ENCODE data around the gene PLAA. TPM values are rescaled to one million over a fixed set of nuclear protein-coding genes. Genes with fewer than 3 reads are reported as not detected.
A peak's percentile ranks its signal among the peaks of the same experiment; 100 is the strongest.

Gene PLAA
- total RNA-seq (2014; rRNA removed; shearing (Covaris generic)): 19.3 and 22.7 TPM in 2 replicates

DNA sequence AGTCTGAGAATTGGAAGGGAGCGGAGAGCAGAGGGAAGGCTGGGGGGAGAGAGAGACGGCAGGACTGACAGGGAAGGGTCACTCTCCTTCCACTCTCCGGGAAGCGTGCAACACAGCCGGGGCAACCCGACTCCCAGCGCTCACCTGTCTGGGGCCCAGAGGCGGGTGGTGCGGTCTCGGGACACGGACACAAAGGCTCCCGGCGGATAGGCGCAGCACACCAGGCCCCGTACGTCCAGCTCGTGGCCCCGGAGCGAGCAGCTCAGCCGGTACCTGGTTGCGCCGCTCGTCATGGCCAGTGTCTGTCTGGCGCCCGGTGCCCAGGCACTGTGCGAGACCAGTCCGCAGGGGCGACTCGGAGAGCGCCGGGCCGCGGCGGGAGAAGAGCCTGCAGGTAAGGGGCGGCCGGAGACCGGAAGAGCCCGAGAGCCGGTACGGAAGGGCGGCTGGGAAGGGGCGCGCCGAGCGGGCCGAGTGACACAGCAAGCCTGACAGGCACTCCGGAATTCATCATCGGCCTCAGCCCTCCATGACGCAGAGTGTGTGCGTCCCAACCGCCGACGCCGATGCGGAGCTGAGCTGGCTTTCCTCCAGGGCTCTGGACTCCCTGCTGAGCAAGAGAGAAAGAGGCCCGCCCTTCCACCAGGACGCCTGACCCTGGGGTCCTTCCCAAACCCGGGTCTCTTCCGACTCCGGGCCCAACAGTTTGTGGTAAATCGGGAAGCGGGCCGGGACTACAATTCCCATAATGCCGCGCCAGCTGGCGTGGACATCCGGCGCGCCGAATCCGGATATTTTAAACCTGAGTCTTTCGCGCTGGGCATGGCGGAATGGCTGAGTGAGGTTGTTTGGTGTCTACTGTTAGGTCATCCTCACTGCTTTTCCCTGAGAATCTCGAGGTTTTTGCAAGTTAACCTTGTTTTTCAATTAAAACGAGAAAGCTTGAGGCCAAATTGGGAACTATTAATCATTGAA lies at the start of gene PLAA:
PLAA (minus strand) TSS at position 490 of the 975 bp plus-strand sequence; CDS start at position 293, 197 bp downstream.
- no peaks in the 10 kb centered on the region for H3K27me3 ChIP-seq (replicated peaks)
- H3K9me3 ChIP-seq (replicated peaks): no peaks in the 10 kb centered on the region
- peak; percentile 78 to 91 for DNase-seq (ENCODE audit: low read depth in 1 of 2, low spot score in 2 of 2)
- peaks cover 6% of the 10 kb centered on the region for H3K4me1 ChIP-seq (replicated peaks)
- H3K4me3 ChIP-seq: peak within 1 kb of the TSS; percentile 96
- peak within 1 kb of the TSS; percentile 100 for H3K27ac ChIP-seq
- H3K36me3 ChIP-seq: peaks cover 8% of the 10 kb centered on the region

DNA sequence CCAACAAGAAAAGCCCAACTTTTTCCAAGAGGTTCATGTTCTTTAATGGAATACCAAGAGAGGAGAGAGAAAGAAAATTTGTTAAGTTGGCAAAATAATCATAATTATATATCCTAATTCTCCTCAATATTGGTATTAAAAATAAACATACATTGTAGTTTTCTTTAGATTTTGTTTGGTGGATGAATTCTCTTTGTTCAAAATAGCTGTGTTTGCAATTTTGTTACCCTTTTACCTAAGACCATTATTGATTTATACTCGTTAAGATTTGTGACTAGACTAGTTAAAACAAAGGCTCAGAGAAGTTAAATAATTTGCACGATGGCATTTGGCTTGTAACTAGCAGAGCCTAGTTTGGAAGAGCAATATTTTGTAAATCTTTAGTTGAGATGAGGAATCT lies 48.8 kb upstream of the PLAA start:
- Histone ChIP-seq H3K27me3 (replicated peaks) (no peaks in the 10 kb centered on the region), H3K4me3 (no peak overlapping the region)

DNA sequence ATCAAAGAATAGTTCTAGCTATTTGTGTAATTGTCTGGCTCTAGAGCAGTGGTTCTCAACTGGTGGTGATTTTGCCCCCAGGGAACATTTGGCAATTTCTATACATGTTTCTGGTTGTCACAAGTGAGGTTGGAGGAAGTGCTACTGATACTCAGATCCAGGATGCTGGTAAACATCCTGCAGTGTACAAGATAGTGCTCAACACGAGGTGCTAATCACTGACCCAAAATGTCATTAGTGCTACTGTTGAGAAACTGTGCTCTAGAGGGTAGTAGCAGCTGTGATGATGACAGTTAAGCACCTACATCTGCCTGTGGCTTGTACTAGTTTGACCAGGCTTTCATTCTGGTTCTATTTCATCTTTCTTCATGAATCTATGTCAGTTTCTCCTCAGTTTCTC lies 36.3 kb upstream of the PLAA start:
- Histone ChIP-seq H3K4me3 (no peak overlapping the region), H3K36me3 (no peaks in the 10 kb centered on the region), H3K27me3 (replicated peaks) (no peaks in the 10 kb centered on the region), H3K4me1 (replicated peaks) (no peaks in the 10 kb centered on the region), H3K9me3 (replicated peaks) (no peaks in the 10 kb centered on the region), H3K27ac (no peak overlapping the region)
- no peak for DNase-seq (ENCODE audit: low read depth in 1 of 2, low spot score in 2 of 2)

More for the DNA sequence above, 48.8 kb upstream of the PLAA start:
- no peaks in the 10 kb centered on the region for H3K9me3 ChIP-seq (replicated peaks)
- H3K36me3 ChIP-seq: no peaks in the 10 kb centered on the region
- H3K27ac ChIP-seq: no peak overlapping the region
- no peaks in the 10 kb centered on the region for H3K4me1 ChIP-seq (replicated peaks)
- no peak for DNase-seq (ENCODE audit: low read depth in 1 of 2, low spot score in 2 of 2)

DNA sequence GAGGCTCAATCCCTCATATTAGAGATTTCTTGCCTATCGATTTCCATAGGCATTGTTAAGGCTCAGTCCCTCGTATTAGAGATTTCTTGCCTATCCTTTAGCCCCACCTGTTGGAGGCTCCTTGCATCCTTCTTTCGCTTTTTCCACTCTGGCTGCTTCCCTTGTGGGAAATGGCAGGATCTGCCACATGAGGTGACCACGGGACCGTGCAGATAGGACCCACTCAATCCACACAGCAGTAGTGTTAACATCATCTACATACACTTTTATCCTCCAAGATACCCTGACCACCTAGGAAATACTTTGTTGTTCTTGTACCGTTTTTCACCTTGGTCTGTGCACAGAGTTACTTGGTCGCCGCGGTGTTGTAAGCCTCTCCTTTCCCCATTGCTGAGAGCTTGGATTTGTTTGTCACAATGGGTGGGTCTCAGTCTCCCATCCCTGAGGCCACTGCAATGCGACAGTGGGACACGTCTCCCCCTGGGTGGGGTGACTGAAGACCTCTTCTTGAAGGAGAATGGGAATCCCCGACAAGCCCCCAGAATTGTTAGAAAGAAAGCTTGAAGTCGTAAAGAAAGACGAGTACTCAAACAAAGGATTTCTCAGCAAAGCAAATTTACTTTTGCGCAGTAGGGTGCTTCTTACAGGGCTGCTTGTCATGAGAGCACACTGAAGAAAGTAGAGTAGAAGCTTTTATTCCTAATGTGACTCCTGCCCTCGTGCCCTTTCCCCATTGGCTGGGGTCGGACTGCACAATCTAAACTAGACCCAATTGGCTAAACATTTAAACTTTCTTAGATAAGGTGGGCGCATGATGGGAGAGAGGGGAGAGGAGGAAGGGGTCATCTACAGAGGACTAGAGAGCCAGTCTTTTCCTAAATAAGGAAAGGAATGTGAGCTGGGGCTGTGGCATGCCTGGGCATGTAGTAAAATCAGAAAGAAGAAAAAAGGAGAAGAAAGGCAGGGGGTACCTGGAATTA lies 29.0 kb upstream of the PLAA start:
- peak in 1 of 2 experiments; percentile 7 for DNase-seq (ENCODE audit: low read depth in 1 of 2, low spot score in 2 of 2)
- Histone ChIP-seq H3K36me3 (no peaks in the 10 kb centered on the region), H3K9me3 (replicated peaks) (no peaks in the 10 kb centered on the region), H3K4me1 (replicated peaks) (no peaks in the 10 kb centered on the region), H3K27me3 (replicated peaks) (no peaks in the 10 kb centered on the region), H3K27ac (no peak overlapping the region), H3K4me3 (no peak overlapping the region)

DNA sequence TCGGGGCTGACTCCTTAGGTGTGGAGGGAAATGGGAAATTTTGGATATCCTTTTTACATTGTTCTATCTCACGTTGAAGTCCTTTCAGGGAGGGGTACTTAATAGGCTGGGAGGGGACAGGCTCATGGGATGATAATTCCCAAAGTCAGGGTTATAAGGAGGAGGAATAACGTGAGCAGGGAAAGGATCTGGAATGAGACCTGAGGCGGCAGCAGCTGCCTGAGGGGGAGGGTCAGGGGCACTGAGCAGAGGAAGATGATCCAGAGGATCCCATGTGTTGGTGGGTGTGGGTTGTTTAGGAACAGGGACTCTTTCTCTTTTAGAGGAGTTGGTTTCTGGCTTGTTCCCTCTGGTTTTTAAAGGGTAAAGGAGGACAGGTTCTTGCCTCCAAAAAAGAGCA lies 27.9 kb upstream of the PLAA start:
- H3K27ac ChIP-seq: no peak overlapping the region
- H3K36me3 ChIP-seq: no peaks in the 10 kb centered on the region
- H3K27me3 ChIP-seq (replicated peaks): no peaks in the 10 kb centered on the region
- no peak overlapping the region for H3K4me3 ChIP-seq
- H3K4me1 ChIP-seq (replicated peaks): no peaks in the 10 kb centered on the region
- no peaks in the 10 kb centered on the region for H3K9me3 ChIP-seq (replicated peaks)
- no peak for DNase-seq (ENCODE audit: low read depth in 1 of 2, low spot score in 2 of 2)

DNA sequence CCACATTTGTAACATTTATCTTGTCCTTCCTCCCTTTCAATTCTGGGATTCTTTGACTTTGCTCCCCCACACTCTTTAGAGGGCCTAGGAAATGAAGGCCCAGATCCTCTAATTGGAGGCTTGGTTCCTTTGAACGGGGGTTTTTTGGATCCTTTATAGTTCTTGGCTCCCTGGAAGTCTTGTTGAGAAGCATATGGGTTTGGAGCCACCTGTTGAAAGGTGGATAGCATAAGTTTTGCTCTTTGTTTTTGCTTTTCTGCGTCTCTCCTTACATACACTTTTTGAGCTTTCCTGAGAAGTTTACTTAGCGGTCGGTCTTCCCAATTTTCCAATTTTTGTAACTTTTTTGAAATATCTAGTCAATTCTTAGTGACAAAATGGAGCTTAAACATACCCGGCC lies 26.9 kb upstream of the PLAA start:
- no peak overlapping the region for H3K4me3 ChIP-seq

DNA sequence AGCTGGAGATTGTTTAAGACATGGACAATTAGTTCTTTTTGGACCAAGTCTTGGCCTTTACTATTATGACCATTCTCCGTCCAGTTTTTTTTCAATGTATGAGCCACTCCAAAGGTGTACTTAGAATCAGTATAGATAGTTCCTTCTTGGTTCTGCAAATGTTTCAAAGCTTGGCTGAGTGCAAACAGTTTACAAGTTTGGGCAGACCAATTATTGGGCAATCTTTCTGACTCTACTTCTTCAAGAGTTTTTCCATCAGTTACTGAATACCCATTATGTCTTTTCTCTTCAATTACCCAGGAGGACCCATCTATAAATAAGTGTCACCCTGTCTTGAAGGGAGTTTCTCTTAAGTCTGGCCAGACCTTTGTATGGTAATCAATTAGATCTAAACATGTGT lies 24.7 kb upstream of the PLAA start:
- Histone ChIP-seq H3K27me3 (replicated peaks) (no peaks in the 10 kb centered on the region), H3K9me3 (replicated peaks) (no peaks in the 10 kb centered on the region), H3K36me3 (no peaks in the 10 kb centered on the region), H3K4me1 (replicated peaks) (no peaks in the 10 kb centered on the region), H3K27ac (no peak overlapping the region), H3K4me3 (no peak overlapping the region)
- DNase-seq (ENCODE audit: low read depth in 1 of 2, low spot score in 2 of 2): no peak

More for the DNA sequence above, 26.9 kb upstream of the PLAA start:
- Histone ChIP-seq H3K4me1 (replicated peaks) (no peaks in the 10 kb centered on the region), H3K27ac (no peak overlapping the region), H3K27me3 (replicated peaks) (no peaks in the 10 kb centered on the region), H3K36me3 (no peaks in the 10 kb centered on the region), H3K9me3 (replicated peaks) (no peaks in the 10 kb centered on the region)
- DNase-seq (ENCODE audit: low read depth in 1 of 2, low spot score in 2 of 2): no peak

DNA sequence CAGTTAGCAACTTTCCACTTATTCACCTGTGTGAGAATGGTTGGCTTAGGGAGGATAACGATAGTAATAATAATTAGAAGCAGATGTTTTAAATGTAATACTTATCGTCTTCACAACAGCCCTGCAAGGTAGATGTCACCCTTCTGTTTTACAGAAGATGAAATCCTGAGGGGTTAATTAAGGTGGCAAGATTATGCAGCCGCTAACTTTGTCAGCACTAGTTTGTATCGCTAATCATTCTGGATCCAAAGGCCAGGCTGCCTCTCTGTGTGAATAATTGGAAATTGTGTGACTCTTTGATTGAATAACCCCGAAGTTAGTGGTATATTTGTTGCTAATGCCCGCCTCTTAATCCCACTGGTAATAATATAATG lies 9.8 kb upstream of the PLAA start:
- no peaks in the 10 kb centered on the region for H3K9me3 ChIP-seq (replicated peaks)
- H3K27me3 ChIP-seq (replicated peaks): no peaks in the 10 kb centered on the region
- H3K4me1 ChIP-seq (replicated peaks): peaks cover 9% of the 10 kb centered on the region; the same call in 1 of the 2 replicates
- no peaks in the 10 kb centered on the region for H3K36me3 ChIP-seq
- H3K27ac ChIP-seq: peak overlapping the region; percentile 84
- no peak for DNase-seq (ENCODE audit: low read depth in 1 of 2, low spot score in 2 of 2)
- H3K4me3 ChIP-seq: peak overlapping the region; percentile 50

DNA sequence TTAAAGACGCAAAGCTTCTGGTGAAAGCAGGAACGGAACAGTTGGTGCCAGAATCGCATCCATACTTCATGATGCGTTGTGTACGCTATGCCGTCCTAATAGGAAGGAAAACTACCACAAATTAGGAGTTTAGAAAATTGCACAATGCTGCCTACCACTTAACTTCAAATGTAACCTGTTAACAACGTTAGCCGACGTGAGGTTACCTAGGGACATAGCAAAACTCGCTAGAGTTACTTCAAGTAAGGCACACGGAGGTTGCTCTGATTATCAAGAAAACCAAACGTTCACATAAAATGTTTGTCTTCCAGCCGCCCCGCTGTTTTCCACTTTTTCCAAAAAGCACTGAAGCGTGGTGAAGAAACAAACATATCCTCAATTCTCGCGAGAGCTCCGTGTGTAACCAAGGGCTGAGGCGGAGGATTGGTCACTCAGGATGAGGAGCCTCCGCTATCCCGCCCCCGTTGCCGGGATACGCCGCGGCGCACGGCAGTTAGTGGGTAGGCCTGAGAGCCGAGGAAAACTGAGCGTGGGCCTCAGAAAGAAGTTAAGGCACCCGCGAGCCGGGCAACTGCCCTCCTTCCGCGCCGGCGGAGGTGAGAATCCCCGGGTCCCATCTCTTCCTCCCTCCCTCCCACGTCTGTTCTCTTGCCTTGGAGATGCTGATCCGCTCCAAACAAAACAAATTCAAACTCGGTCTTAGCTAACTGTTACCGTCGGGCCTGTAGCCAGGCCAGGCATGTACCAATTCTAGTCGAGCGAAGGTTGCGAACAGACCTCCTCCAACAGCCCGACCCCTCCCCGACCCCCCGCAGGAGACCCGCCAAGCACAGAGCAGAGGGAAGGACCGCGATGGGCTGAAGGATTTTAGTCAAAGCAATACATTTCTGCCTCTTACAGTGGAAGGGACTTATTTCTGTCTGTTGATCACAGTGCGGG lies 9.1 kb upstream of the PLAA start, which contains the start of gene IFT74:
IFT74 (plus strand) TSS at position 492 of the 939 bp plus-strand sequence. CDS start 5,556 bp downstream, outside the sequence.
- H3K4me1 ChIP-seq (replicated peaks): peaks cover 9% of the 10 kb centered on the region; the same call in 1 of the 2 replicates
- DNase-seq (ENCODE audit: low read depth in 1 of 2, low spot score in 2 of 2): peak; percentile 80 to 89
- H3K36me3 ChIP-seq: no peaks in the 10 kb centered on the region
- H3K27me3 ChIP-seq (replicated peaks): no peaks in the 10 kb centered on the region
- H3K4me3 ChIP-seq: peak within 1 kb of the TSS; percentile 50
- peak within 1 kb of the TSS; percentile 84 for H3K27ac ChIP-seq
- no peaks in the 10 kb centered on the region for H3K9me3 ChIP-seq (replicated peaks)

DNA sequence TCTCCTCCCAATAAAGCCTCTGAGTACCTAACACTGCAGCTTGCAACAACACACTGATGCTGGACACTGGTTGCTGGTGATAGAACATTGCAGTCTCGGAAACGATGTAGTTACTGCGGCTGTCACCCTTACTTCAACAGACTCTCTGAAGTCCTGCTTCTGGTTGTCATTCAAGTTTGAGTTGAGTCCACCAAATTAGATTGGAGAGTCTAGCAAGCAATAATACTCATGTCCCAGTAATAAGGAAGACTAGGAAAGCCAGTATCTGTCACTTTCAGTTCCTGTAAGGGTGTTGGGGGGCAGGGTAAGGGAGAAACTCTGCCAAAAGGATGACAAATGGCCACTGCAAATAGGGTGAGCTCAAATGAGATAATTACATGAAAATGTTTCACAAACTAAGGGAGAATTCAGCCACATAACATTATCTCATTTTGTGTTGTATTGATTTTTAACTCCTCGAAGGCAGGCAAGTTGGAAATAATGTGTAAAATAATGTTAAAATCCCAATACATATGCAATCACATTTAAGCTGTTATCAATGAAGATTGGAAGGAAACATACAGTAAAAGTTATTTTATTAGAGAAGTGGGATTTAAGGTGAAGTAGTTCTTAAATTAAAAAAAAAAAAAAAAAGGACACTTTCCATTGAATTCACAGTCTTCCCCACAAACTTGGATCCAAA lies 8.3 kb upstream of the PLAA start:
- DNase-seq (ENCODE audit: low read depth in 1 of 2, low spot score in 2 of 2): no peak
- Histone ChIP-seq H3K9me3 (replicated peaks) (no peaks in the 10 kb centered on the region), H3K36me3 (no peaks in the 10 kb centered on the region), H3K4me1 (replicated peaks) (peaks cover 9% of the 10 kb centered on the region; the same call in 1 of the 2 replicates), H3K27ac (no peak overlapping the region), H3K27me3 (replicated peaks) (no peaks in the 10 kb centered on the region), H3K4me3 (peak overlapping the region; percentile 50)

DNA sequence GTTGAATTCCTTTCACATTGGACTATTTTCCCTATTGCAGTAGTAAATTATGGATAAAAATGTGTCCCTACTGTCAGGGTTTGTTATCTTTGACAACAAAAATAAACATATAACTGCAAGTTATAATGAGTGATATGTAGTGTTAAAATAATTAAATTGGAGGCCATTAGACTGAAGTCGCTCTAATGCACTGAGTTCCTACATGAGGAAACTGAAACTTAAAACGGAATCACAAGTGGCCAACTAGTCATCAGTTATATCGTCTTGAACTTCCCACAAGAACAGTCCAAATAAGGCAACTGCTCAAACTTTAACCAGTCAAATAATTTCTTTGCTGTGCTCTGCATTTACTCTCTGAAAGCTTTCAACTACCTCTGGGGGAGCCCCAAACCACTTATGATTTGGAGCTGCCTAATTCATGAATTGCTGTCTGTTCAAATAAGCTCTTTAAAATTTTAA lies 7.0 kb upstream of the PLAA start:
- DNase-seq (ENCODE audit: low read depth in 1 of 2, low spot score in 2 of 2): no peak
- Histone ChIP-seq H3K4me1 (replicated peaks) (peaks cover 9% of the 10 kb centered on the region; the same call in 1 of the 2 replicates), H3K4me3 (no peak overlapping the region), H3K36me3 (no peaks in the 10 kb centered on the region), H3K27me3 (replicated peaks) (no peaks in the 10 kb centered on the region), H3K27ac (no peak overlapping the region), H3K9me3 (replicated peaks) (no peaks in the 10 kb centered on the region)

DNA sequence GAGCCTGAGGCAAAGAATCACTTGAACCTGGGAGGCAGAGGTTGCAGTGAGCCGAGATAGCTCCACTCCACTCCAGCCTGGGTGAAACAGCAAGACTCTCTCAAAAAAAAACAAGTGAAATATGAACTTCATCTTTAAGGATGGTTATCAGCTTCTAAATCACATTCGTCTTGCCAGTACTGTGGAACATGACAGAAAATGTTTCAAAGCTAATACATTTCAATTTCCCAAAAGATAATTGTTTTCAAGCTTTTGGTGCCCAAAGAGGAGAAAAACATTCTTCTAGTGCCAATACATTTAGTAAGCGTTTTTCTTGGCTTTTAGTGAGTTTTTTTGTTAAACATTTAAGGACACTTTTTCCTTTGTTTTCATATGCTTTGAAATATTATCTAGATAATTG lies 4.8 kb upstream of the PLAA start:
- Histone ChIP-seq H3K9me3 (replicated peaks) (no peaks in the 10 kb centered on the region), H3K27me3 (replicated peaks) (no peaks in the 10 kb centered on the region), H3K27ac (no peak overlapping the region), H3K4me1 (replicated peaks) (peaks cover 7% of the 10 kb centered on the region; the same call in 1 of the 2 replicates), H3K36me3 (peaks cover 5% of the 10 kb centered on the region), H3K4me3 (no peak overlapping the region)
- no peak for DNase-seq (ENCODE audit: low read depth in 1 of 2, low spot score in 2 of 2)
